Activated CD4-positive, alpha-beta T cell treated with anti-CD3 and anti-CD28 coated beads for 1 hour (primary cell): ENCODE data around the gene KRTDAP.

ENCODE experiments used
- DNase-seq: peaks from one replicate; pipeline ENCODE4 v3.0.0-alpha.2; 2020

The KRTDAP gene

DNA sequence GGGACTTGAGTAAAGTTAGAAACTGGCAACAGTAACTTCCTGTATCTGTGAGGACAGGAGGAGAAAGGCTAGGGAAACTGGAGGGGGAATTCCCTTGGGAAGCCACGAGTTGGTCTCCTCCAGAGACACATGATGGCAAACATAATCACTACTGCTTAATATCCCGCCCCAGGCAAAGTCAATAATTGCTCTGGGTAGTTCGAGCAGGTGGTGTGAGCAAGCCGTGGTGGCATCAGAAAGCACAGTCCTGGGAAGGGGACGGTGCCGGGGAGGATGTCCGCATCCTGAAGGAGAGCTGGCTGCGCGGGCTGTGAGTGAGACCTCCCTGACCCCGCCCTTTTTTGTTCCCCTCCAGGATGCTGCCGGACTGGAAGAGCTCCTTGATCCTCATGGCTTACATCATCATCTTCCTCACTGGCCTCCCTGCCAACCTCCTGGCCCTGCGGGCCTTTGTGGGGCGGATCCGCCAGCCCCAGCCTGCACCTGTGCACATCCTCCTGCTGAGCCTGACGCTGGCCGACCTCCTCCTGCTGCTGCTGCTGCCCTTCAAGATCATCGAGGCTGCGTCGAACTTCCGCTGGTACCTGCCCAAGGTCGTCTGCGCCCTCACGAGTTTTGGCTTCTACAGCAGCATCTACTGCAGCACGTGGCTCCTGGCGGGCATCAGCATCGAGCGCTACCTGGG lies 40.8 kb downstream of the KRTDAP start:
- DNase-seq = no peak

DNA sequence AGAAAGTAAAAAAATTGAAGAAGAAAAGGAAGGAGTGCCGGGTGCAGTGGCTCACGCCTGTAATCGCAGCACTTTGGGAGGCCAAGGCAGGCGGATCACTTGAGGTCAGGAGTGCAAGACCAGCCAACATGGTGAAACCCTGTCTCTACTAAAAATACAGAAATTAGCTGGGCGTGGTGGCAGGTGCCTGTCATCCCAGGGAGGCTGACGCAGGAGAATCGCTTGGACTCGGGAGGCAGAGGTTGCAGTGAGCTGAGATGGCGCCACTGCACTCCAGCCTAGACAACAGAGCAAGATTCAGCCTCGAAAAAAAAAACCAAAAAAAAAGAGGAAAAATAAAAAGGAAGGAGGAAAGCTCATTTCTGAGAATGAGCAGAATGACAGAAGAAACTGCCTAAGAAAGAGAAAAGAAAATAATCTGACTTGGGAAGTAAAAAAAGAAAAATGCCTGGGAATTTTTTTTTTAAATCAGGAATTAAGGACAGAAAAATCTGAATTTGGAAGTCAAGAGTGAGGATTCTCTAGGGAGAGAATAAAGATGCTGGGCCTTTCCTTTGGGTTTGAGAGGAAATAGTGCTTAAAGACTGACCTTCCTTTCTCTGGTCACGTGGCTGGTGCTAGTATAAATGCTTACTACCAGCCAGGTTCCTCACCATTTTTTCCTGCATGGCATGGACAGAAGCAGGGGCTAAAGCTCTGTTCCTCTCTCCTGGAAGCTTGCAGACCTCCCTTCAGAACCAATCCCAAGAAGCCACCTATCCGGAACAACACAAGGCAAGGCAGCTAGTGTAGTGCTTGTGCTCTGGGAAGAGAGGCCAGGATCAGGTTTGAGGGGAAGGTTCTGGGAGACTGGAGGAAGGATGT lies 42.4 kb downstream of the KRTDAP start, which contains the start of gene FFAR2:
Gene FFAR2, plus strand, starts transcription at position 652 of the 864 bp plus-strand sequence. CDS start 1,458 bp downstream, outside the sequence.
- DNase-seq = no peak

DNA sequence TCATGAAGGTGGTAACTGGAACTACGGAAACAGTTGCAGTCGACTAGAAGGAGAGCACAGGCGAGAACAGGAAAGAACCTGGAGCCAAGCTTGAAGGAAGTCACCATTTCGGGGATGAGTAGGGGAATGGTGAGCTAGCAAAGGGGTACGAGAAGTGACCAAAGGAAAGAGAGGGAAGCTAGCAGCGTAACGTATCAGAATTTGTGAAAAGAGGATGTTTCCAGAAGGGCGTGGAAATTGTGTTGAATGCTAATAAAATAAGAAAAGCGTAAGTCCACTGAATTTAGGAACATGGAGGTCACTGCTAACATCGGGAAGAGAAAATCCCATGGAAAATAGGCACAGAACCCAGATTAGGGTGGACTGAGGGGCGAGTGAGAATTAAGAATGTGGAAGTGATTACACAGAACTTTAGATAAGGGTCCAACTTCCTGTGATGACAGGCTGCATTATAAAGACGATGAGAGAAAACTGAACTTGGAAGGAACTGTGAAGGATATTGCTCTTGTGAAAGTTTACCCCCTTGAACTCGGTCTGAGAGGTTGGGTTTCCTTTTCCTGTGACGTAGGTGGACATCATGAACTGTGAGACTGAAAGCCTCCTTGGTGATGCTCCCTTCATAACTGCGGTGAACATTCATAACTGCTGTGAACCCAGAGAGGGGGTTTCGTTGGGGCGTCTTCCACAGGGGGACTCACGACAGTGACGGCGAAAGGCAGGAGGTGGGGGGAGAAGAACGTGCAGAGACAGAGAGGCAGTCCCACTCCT lies 44.3 kb downstream of the KRTDAP start:
- DNase-seq = no peak

DNA sequence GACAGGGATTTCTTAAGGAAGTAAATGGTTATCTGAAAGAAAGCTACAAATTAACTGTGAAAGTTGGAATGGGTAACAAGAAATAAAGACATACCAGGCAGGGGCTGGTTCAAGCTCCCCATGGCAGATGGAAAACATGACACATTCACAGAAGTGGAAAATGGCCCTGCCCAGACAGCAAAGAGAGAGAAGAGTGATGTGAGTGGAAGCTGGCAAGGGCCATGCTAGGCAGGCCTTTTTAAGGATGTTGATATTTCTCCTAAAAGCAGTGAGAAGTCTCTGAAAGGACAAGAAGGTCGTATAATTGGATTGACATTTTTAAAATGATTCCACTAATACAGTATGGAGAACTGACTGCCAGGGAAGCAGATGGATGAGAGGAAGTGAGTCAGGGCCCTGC lies 45.5 kb downstream of the KRTDAP start:
- DNase-seq = no peak

DNA sequence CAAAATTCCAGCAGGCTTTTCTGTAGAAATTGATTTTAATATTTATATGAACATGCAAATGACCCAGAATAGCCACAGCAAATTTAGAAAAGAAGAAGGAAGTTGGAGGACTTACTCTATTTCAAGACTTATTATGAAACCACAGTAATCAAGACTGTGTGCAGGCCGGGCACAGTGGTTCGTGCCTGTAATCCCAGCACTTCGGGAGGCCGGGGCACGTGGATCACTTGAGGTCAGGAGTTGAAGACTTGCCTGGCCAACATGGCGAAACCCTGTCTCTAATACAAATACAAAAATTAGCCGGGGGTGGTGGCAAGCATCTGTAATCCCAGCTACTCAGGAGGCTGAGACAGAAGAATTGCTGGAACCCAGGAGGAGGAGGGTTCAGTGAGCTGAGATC lies 48.2 kb downstream of the KRTDAP start:
- DNase-seq = no peak

DNA sequence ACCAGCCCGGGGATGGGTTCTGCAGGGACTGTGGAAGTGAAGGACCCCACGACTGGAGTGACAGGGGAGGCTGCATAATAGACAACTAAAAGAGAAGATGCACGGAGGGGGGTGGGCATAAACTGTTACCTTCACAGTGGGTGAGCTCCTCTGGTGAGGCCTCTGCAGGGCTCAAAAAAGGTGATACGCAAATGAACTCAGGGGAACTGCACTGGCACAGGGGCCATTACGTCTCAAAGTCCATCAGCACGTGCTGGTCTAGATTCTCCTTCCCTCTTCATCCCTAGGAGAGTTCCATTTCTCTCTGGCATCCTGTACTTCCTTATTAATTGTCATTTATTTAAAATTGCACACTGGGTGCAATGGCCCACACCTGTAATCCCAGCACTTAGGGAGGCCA lies 50.3 kb downstream of the KRTDAP start:
- no peak for DNase-seq

DNA sequence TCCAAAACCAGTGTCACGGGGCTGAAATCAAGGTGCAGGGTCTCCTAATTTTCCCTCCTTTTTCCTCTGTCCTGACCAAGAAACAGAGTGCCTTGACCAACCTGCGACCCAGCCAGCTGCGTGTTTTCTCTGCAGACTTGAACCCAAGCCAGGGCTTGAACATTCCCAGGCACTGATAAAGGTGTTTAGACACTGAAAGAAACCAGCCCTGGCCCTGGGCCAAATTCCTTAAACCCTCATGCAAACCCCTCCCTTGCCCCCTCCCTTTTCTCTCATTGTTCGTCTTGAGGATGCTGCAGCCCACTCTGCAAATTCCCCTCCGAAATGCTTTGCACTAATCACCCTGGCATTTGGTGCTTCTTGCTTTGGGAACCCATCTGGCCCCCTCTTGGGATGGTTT lies 51.7 kb downstream of the KRTDAP start:
- DNase-seq = no peak

DNA sequence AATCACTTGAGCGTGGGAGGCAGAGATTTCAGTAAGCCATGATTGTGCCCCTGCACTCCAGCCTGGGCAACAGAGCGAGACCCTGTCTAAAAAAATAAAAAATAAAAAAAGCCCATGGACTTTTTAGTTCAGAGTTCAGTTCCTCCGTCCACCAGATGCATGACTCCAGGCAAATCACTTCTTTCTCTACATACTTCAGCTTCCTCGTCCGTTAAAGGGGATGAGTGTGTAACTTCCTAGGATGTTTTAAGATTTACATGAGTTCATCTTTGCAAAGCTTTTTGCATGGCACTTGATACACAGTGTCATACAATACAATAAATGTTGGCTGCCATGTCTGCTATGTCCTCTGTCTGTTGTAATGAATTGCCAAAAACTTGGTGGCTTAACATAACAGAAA lies 52.2 kb downstream of the KRTDAP start:
- DNase-seq = no peak

DNA sequence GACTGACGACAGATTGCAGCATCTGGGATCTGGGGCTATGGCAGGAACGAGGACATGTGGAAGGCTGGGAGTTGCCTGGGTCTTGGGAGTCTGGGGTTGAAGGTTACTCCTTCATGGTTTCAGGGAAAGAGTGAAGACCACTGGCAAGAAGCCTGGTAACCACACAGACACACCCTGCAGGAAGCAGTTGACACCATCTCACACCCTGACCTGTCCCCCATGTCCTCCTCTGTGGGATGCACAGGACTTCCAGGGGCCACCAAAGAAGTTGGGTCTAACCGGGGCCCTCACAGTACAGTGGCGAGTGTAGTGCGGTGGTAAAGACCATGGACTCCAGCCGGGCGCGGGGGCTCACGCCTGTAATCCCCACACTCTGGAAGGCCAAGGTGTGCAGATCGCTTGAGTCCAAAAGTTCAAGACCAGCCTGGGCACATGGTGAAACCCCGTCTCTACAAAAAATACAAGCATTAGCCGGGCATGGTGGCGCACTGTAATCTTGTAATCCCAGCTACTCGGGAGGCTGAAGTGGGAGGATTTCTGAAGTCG lies 52.8 kb downstream of the KRTDAP start:
- no peak for DNase-seq
